GM23338 (cell line): ENCODE results near the gene FOXN4. TPM values are rescaled to one million over a fixed set of nuclear protein-coding genes. Genes with fewer than 3 reads are reported as not detected.

ENCODE experiments used
- ATAC-seq: fragments of 200-7000 bp; cut with Tn5 transposase; 3 replicates; pipeline ENCODE4 v1.9.1; 2020
- DNase-seq: peaks from one replicate; pipeline ENCODE4 v3.0.0-alpha.2; 2015; ENCODE audit warnings: low spot score
- H2AFZ ChIP-seq: fragments of 200-600 bp; sonication (generic); 2 replicates; pipeline ENCODE4 v1.8.0; 2016; ENCODE audit warnings: antibody characterized with exemption, mild to moderate bottlenecking, moderate library complexity
- H3F3A ChIP-seq: fragments of 200-600 bp; sonication (generic); replicated peaks from 2 replicates; pipeline ENCODE4 v1.8.0; 2017; ENCODE audit warnings: antibody characterized with exemption, mixed run types, low read depth
- H3K27ac ChIP-seq: fragments of 200-600 bp; sonication (generic); 2 replicates; pipeline ENCODE4 v1.6.1; 2016; ENCODE audit warnings: low read depth
- H3K27me3 ChIP-seq: fragments of 200-600 bp; sonication (generic); 2 replicates; pipeline ENCODE4 v1.8.0; 2016; ENCODE audit warnings: mild to moderate bottlenecking, mixed run types, moderate library complexity; ENCODE audit not compliant: insufficient read depth
- H3K36me3 ChIP-seq: fragments of 200-600 bp; sonication (generic); 2 replicates; pipeline ENCODE4 v1.8.0; 2016; ENCODE audit warnings: mild to moderate bottlenecking; ENCODE audit not compliant: insufficient read depth
- H3K4me1 ChIP-seq: fragments of 200-600 bp; sonication (generic); 2 replicates; pipeline ENCODE4 v1.8.0; 2016; ENCODE audit warnings: mild to moderate bottlenecking, moderate library complexity; ENCODE audit not compliant: insufficient read depth
- H3K4me2 ChIP-seq: fragments of 200-600 bp; sonication (generic); 2 replicates; pipeline ENCODE4 v1.7.1; 2017; ENCODE audit warnings: mixed run types
- H3K4me3 ChIP-seq: fragments of 200-600 bp; sonication (generic); 2 replicates; pipeline ENCODE4 v1.6.1; 2016; ENCODE audit warnings: mixed run types
- H3K79me2 ChIP-seq: fragments of 200-600 bp; sonication (generic); replicated peaks from 2 replicates; pipeline ENCODE4 v1.8.0; 2017; ENCODE audit warnings: mild to moderate bottlenecking; ENCODE audit not compliant: insufficient read depth
- H3K9me2 ChIP-seq: fragments of 200-600 bp; sonication (generic); 2 replicates; pipeline ENCODE4 v1.8.0; 2017; ENCODE audit not compliant: insufficient read depth
- H4K20me1 ChIP-seq: fragments of 200-600 bp; sonication (generic); replicated peaks from 2 replicates; pipeline ENCODE4 v1.8.0; 2017; ENCODE audit warnings: mild to moderate bottlenecking; ENCODE audit not compliant: insufficient read depth
- H3K27ac Mint-ChIP-seq: 2 replicates; pipeline ENCODE4 v1.8.0; 2020; ENCODE audit warnings: inconsistent platforms, mild to moderate bottlenecking, moderate library complexity, mixed read lengths
- H3K27me3 Mint-ChIP-seq: 3 replicates; pipeline ENCODE4 v1.8.0; 2022; ENCODE audit warnings: low read depth, mild to moderate bottlenecking, moderate library complexity, mixed read lengths, inconsistent platforms; ENCODE audit not compliant: insufficient read depth, poor library complexity
- H3K36me3 Mint-ChIP-seq: 3 replicates; pipeline ENCODE4 v1.8.0; 2021; ENCODE audit warnings: low read depth, mild to moderate bottlenecking, inconsistent platforms, moderate library complexity, mixed read lengths
- H3K4me1 Mint-ChIP-seq: 3 replicates; pipeline ENCODE4 v1.8.0; 2020; ENCODE audit warnings: mild to moderate bottlenecking, inconsistent platforms, mixed read lengths
- H3K4me3 Mint-ChIP-seq: 3 replicates; pipeline ENCODE4 v1.8.0; 2021; ENCODE audit warnings: moderate library complexity, mild to moderate bottlenecking, inconsistent platforms, mixed read lengths
- H3K9me3 Mint-ChIP-seq: 3 replicates; pipeline ENCODE4 v1.8.0; 2020; ENCODE audit warnings: moderate library complexity, mild to moderate bottlenecking, inconsistent platforms, mixed read lengths
- CREB1 ChIP-seq: fragments of 250-450 bp; sonication (Bioruptor Pico); IDR thresholded peaks from 2 replicates; pipeline ENCODE4 v1.5.0; 2020; ENCODE audit warnings: low read depth, mild to moderate bottlenecking, moderate library complexity
- EZH2 ChIP-seq: fragments of 200-600 bp; sonication (generic); IDR thresholded peaks from one replicate; pipeline ENCODE4 v1.8.0; 2017; ENCODE audit warnings: antibody characterized with exemption, mild to moderate bottlenecking, low read depth; ENCODE audit not compliant: unreplicated experiment
- EZH2phosphoT487 ChIP-seq: fragments of 200-600 bp; sonication (generic); IDR thresholded peaks from one replicate; pipeline ENCODE4 v1.8.1; 2018; ENCODE audit warnings: antibody characterized with exemption; ENCODE audit not compliant: unreplicated experiment
- NANOG ChIP-seq: IDR thresholded peaks from 2 replicates; pipeline ENCODE4 v1.6.1; 2016; ENCODE audit warnings: antibody characterized with exemption, borderline replicate concordance
- POLR2AphosphoS5 ChIP-seq: IDR thresholded peaks from 2 replicates; pipeline ENCODE4 v1.6.1; 2016; ENCODE audit warnings: antibody characterized with exemption, low read depth
- REST ChIP-seq: IDR thresholded peaks from one replicate; pipeline ENCODE4 v1.6.1; 2018; ENCODE audit warnings: antibody characterized with exemption; ENCODE audit not compliant: unreplicated experiment
- STAT1 ChIP-seq: IDR thresholded peaks from one replicate; pipeline ENCODE4 v1.6.1; 2016; ENCODE audit warnings: antibody characterized with exemption; ENCODE audit not compliant: unreplicated experiment
- polyA plus RNA-seq: library from polyadenylated mRNA; unstranded; fragments of >200 nt; fragmentation: Nextera tagmentation; extraction: Ambion mirVana; gene quantifications from 2 replicates; pipeline ENCODE4 v1.2.1, GENCODE V29; 2016
- total RNA-seq: library from RNA; depleted of rRNA; stranded (reverse); fragments of >200 nt; shearing (Covaris generic); gene quantifications from 2 replicates; pipeline ENCODE4 v1.2.3, GENCODE V29; 2014; rRNA removed

The FOXN4 gene
- total and polyA plus RNA-seq, 2 experiments from 2014 or later, result 0.35 to 0.47 TPM

DNA sequence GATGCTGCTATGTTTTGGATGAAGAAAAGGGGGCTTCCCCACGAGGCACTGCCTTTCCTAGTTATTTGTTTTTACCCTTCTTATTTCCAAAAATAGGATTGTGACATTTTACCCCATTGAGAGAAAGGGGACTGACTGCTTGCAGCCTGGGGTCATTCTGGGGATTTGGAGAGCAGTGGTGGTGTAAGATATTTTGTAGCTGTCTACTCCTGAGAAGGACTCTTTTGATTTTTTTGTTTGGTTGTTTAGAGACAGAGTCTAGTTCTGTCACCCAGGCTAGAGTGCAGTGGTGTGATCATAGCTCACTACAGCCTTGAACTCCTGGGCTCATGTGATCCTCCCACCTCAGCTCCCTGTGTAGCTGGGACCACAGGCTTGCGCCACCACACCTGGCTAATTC lies 78.9 kb downstream of the FOXN4 start:
- H3K4me3 Mint-ChIP-seq, result no peak overlapping the region
- Histone ChIP-seq H3K79me2 (no peaks in the 10 kb centered on the region), H2AFZ (no peak overlapping the region), H3K27ac (no peak overlapping the region), H3K36me3 (peaks cover 4% of the 10 kb centered on the region; the same call in 1 of the 2 replicates), H3F3A (no peaks in the 10 kb centered on the region), H3K4me3 (no peak overlapping the region), H3K4me1 (no peaks in the 10 kb centered on the region), H3K27me3 (no peaks in the 10 kb centered on the region), H3K9me2 (no peaks in the 10 kb centered on the region), H4K20me1 (no peaks in the 10 kb centered on the region; the same call in 1 of the 2 replicates), H3K4me2 (no peak overlapping the region)
- no peaks in the 10 kb centered on the region for H3K9me3 Mint-ChIP-seq
- peaks cover 4% of the 10 kb centered on the region for H3K27me3 Mint-ChIP-seq
- peaks cover 2% of the 10 kb centered on the region; the same call in 1 of the 3 replicates for H3K4me1 Mint-ChIP-seq
- no peak for DNase-seq
- ATAC-seq, result no peak
- H3K36me3 Mint-ChIP-seq, result no peaks in the 10 kb centered on the region; the same call in 2 of the 3 replicates
- H3K27ac Mint-ChIP-seq, result no peak overlapping the region
- TF ChIP-seq STAT1 (no peak), EZH2phosphoT487 (no peak), REST (no peak), NANOG (no peak), EZH2 (no peak), CREB1 (CRISPR knock-in tag) (no peak), POLR2AphosphoS5 (no peak)

GRCh38 chr12:109228664-109229063 lies 80.4 kb downstream of the FOXN4 start:
- peaks cover 3% of the 10 kb centered on the region for H3K27me3 Mint-ChIP-seq
- no peaks in the 10 kb centered on the region for H3K27me3 ChIP-seq
- H3K36me3 ChIP-seq, result peaks cover 4% of the 10 kb centered on the region; the same call in 1 of the 2 replicates
- H3K9me2 ChIP-seq, result no peaks in the 10 kb centered on the region
- H3K4me2 ChIP-seq, result no peak overlapping the region
- no peak overlapping the region for H2AFZ ChIP-seq
- ATAC-seq (no peak), DNase-seq (no peak)
- no peaks in the 10 kb centered on the region for H3K4me1 ChIP-seq
- H3K4me3 Mint-ChIP-seq, result no peak overlapping the region
- no peak overlapping the region for H3K4me3 ChIP-seq
- H3K79me2 ChIP-seq, result no peaks in the 10 kb centered on the region
- no peak overlapping the region for H3K27ac Mint-ChIP-seq
- H3K36me3 Mint-ChIP-seq, result no peaks in the 10 kb centered on the region; the same call in none of the 3 replicates
- H4K20me1 ChIP-seq, result no peaks in the 10 kb centered on the region
- no peak for TF ChIP-seq STAT1
- TF ChIP-seq POLR2AphosphoS5, result no peak
- no peak for TF ChIP-seq EZH2phosphoT487
- no peak for TF ChIP-seq NANOG
- no peak overlapping the region for H3K27ac ChIP-seq
- H3K9me3 Mint-ChIP-seq, result no peaks in the 10 kb centered on the region
- H3K4me1 Mint-ChIP-seq, result peaks cover 2% of the 10 kb centered on the region; the same call in 1 of the 3 replicates
- no peaks in the 10 kb centered on the region for H3F3A ChIP-seq

Other genes with a start within 250 kb of the FOXN4 start
- gene ALKBH2, start 215.8 kb downstream of the FOXN4 start, total RNA-seq, result 15.9 and 16.4 TPM in 2 replicates
- gene ALKBH2, start 215.8 kb downstream of the FOXN4 start, polyA plus RNA-seq, result 34.4 and 35.9 TPM in 2 replicates
- gene UNG, start 211.7 kb downstream of the FOXN4 start, total RNA-seq, result 209 and 278 TPM in 2 replicates
- 90.5 and 94.2 TPM in 2 replicates for gene UNG, start 211.7 kb downstream of the FOXN4 start, polyA plus RNA-seq
- 14.5 and 15.4 TPM in 2 replicates for gene ACACB, start 192.7 kb downstream of the FOXN4 start, total RNA-seq
- 5.2 and 6.2 TPM in 2 replicates for gene ACACB, start 192.7 kb downstream of the FOXN4 start, polyA plus RNA-seq
- gene MYO1H, start 38.6 kb upstream of the FOXN4 start, total RNA-seq, result not detected in 2 replicates
- gene MYO1H, start 38.6 kb upstream of the FOXN4 start, polyA plus RNA-seq, result not detected in 2 replicates
- gene KCTD10, start 168.0 kb upstream of the FOXN4 start, total RNA-seq, result 45.2 and 56.2 TPM in 2 replicates
- 15.8 and 16.8 TPM in 2 replicates for gene KCTD10, start 168.0 kb upstream of the FOXN4 start, polyA plus RNA-seq
- 20.7 and 20.8 TPM in 2 replicates for gene UBE3B, start 168.3 kb upstream of the FOXN4 start, total RNA-seq
- gene UBE3B, start 168.3 kb upstream of the FOXN4 start, polyA plus RNA-seq, result 20.8 and 26.8 TPM in 2 replicates